OCI-LY1 (cell line): Measurements from ENCODE around the gene POLD3.

Source experiments
- H2AFZ ChIP-seq: fragments of 200-600 bp; sonication (generic), shearing (Covaris generic); 2 replicates; pipeline ENCODE4 v1.6.0; 2014; ENCODE audit warnings: antibody characterized with exemption, mild to moderate bottlenecking, low read length
- H3F3A ChIP-seq: fragments of 200-600 bp; sonication (generic), shearing (Covaris generic); 2 replicates; pipeline ENCODE4 v1.6.0; 2014; ENCODE audit warnings: mild to moderate bottlenecking, antibody characterized with exemption, low read length, moderate library complexity; ENCODE audit not compliant: insufficient read depth
- H3K27ac ChIP-seq: fragments of 200-600 bp; sonication (generic); 2 replicates; pipeline ENCODE4 v1.5.1; 2014; ENCODE audit warnings: low read length, mixed run types, mild to moderate bottlenecking, low read depth; ENCODE audit not compliant: poor library complexity, severe bottlenecking
- H3K27me3 ChIP-seq: fragments of 200-600 bp; sonication (generic); 2 replicates; pipeline ENCODE4 v1.6.0; 2014; ENCODE audit warnings: antibody characterized with exemption, mild to moderate bottlenecking, low read length, moderate library complexity; ENCODE audit not compliant: insufficient read depth
- H3K36me3 ChIP-seq: fragments of 200-600 bp; sonication (generic); 2 replicates; pipeline ENCODE4 v1.6.1; 2014; ENCODE audit warnings: mild to moderate bottlenecking, antibody characterized with exemption, low read length, moderate library complexity, mixed read lengths; ENCODE audit not compliant: insufficient read depth
- H3K4me1 ChIP-seq: fragments of 200-600 bp; sonication (generic); 2 replicates; pipeline ENCODE4 v1.5.1; 2014; ENCODE audit warnings: mild to moderate bottlenecking, low read length, moderate library complexity; ENCODE audit not compliant: insufficient read depth, severe bottlenecking
- H3K4me2 ChIP-seq: fragments of 200-600 bp; sonication (generic), shearing (Covaris generic); 2 replicates; pipeline ENCODE4 v1.6.1; 2014; ENCODE audit warnings: low read length
- H3K4me3 ChIP-seq: fragments of 200-600 bp; sonication (generic); 2 replicates; pipeline ENCODE4 v1.5.1; 2014; ENCODE audit warnings: low read length, low read depth, mild to moderate bottlenecking, mixed read lengths; ENCODE audit not compliant: poor library complexity, severe bottlenecking
- H3K79me2 ChIP-seq: fragments of 200-600 bp; shearing (Covaris generic); 2 replicates; pipeline ENCODE4 v1.6.1; 2016; ENCODE audit warnings: mixed run types, low read length, mixed read lengths; ENCODE audit not compliant: insufficient read depth
- H3K9ac ChIP-seq: fragments of 200-600 bp; sonication (generic), shearing (Covaris generic); 2 replicates; pipeline ENCODE4 v1.6.1; 2014; ENCODE audit warnings: mild to moderate bottlenecking, low read length, mixed read lengths
- H3K9me2 ChIP-seq: fragments of 200-600 bp; sonication (generic), shearing (Covaris generic); 2 replicates; pipeline ENCODE4 v1.6.1; 2014; ENCODE audit warnings: low read depth, mild to moderate bottlenecking, low read length, mixed read lengths
- H3K9me3 ChIP-seq: fragments of 200-600 bp; shearing (Covaris generic); 2 replicates; pipeline ENCODE4 v1.6.1; 2014; ENCODE audit warnings: low read length, mixed read lengths
- H4K20me1 ChIP-seq: fragments of 200-600 bp; sonication (generic), shearing (Covaris generic); 2 replicates; pipeline ENCODE4 v1.6.0; 2016; ENCODE audit warnings: mild to moderate bottlenecking, low read length; ENCODE audit not compliant: insufficient read depth
- EZH2 ChIP-seq: fragments of 200-600 bp; sonication (generic), shearing (Covaris generic); IDR thresholded peaks from 2 replicates; pipeline ENCODE4 v1.8.0; 2017; ENCODE audit warnings: borderline replicate concordance, mixed run types, mild to moderate bottlenecking, antibody characterized with exemption, low read length, moderate library complexity, mixed read lengths
- TF ChIP-seq, protein P1 (sequence below): fragments of 200-600 bp; sonication (generic), shearing (Covaris generic); IDR thresholded peaks from 2 replicates; pipeline ENCODE4 v1.5.1; 2017; ENCODE audit warnings: mild to moderate bottlenecking, antibody characterized with exemption, low read length, moderate library complexity, mixed read lengths

Gene POLD3

GRCh38 chr11:74615988-74616387 lies 23.6 kb downstream of the POLD3 start:
- no peak overlapping the region for H3K9ac ChIP-seq
- no peak overlapping the region for H3K4me3 ChIP-seq
- no peaks in the 10 kb centered on the region for H3K4me1 ChIP-seq
- H3K27ac ChIP-seq = no peak overlapping the region
- H4K20me1 ChIP-seq = no peaks in the 10 kb centered on the region
- TF ChIP-seq, protein P1, sequence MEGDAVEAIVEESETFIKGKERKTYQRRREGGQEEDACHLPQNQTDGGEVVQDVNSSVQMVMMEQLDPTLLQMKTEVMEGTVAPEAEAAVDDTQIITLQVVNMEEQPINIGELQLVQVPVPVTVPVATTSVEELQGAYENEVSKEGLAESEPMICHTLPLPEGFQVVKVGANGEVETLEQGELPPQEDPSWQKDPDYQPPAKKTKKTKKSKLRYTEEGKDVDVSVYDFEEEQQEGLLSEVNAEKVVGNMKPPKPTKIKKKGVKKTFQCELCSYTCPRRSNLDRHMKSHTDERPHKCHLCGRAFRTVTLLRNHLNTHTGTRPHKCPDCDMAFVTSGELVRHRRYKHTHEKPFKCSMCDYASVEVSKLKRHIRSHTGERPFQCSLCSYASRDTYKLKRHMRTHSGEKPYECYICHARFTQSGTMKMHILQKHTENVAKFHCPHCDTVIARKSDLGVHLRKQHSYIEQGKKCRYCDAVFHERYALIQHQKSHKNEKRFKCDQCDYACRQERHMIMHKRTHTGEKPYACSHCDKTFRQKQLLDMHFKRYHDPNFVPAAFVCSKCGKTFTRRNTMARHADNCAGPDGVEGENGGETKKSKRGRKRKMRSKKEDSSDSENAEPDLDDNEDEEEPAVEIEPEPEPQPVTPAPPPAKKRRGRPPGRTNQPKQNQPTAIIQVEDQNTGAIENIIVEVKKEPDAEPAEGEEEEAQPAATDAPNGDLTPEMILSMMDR = no peak
- TF ChIP-seq EZH2 = no peak
- no peaks in the 10 kb centered on the region for H3K79me2 ChIP-seq
- no peaks in the 10 kb centered on the region for H3K9me3 ChIP-seq
- H3K36me3 ChIP-seq = peaks cover 94% of the 10 kb centered on the region
- H3K4me2 ChIP-seq = no peak overlapping the region
- H3K27me3 ChIP-seq = no peaks in the 10 kb centered on the region
- H3F3A ChIP-seq = no peaks in the 10 kb centered on the region
- no peaks in the 10 kb centered on the region for H3K9me2 ChIP-seq
- H2AFZ ChIP-seq = no peak overlapping the region

GRCh38 chr11:74620531-74620930 lies 28.1 kb downstream of the POLD3 start:
- Histone ChIP-seq H3K9me2 (no peaks in the 10 kb centered on the region), H3K79me2 (no peaks in the 10 kb centered on the region), H3K27me3 (no peaks in the 10 kb centered on the region), H3F3A (no peaks in the 10 kb centered on the region), H3K4me1 (no peaks in the 10 kb centered on the region), H4K20me1 (no peaks in the 10 kb centered on the region), H3K36me3 (peaks cover 72% of the 10 kb centered on the region), H2AFZ (no peak overlapping the region), H3K9me3 (no peaks in the 10 kb centered on the region), H3K27ac (no peak overlapping the region), H3K4me3 (no peak overlapping the region), H3K4me2 (no peak overlapping the region), H3K9ac (no peak overlapping the region)
- TF ChIP-seq EZH2 = no peak
- TF ChIP-seq, protein P1 = no peak

- Histone ChIP-seq H3K27me3 (no peaks in the 10 kb centered on the region), H3K9me2 (no peaks in the 10 kb centered on the region), H3K9me3 (no peaks in the 10 kb centered on the region), H4K20me1 (no peaks in the 10 kb centered on the region), H3K9ac (no peak overlapping the region), H3K4me2 (no peak overlapping the region), H3K79me2 (no peaks in the 10 kb centered on the region), H2AFZ (no peak overlapping the region), H3F3A (no peaks in the 10 kb centered on the region), H3K36me3 (peaks cover 67% of the 10 kb centered on the region), H3K4me1 (no peaks in the 10 kb centered on the region), H3K4me3 (no peak overlapping the region), H3K27ac (no peak overlapping the region)
- TF ChIP-seq, protein P1 = no peak
- no peak for TF ChIP-seq EZH2
Observed at GRCh38 chr11:74626130-74626529, 33.7 kb downstream of the POLD3 start.
